ENCODE data around the gene POFUT2. TPM values are rescaled to one million over a fixed set of nuclear protein-coding genes. Genes with fewer than 3 reads are reported as not detected.

The POFUT2 gene
- polyA plus RNA-seq, 1 experiment, result 38.5 TPM

DNA sequence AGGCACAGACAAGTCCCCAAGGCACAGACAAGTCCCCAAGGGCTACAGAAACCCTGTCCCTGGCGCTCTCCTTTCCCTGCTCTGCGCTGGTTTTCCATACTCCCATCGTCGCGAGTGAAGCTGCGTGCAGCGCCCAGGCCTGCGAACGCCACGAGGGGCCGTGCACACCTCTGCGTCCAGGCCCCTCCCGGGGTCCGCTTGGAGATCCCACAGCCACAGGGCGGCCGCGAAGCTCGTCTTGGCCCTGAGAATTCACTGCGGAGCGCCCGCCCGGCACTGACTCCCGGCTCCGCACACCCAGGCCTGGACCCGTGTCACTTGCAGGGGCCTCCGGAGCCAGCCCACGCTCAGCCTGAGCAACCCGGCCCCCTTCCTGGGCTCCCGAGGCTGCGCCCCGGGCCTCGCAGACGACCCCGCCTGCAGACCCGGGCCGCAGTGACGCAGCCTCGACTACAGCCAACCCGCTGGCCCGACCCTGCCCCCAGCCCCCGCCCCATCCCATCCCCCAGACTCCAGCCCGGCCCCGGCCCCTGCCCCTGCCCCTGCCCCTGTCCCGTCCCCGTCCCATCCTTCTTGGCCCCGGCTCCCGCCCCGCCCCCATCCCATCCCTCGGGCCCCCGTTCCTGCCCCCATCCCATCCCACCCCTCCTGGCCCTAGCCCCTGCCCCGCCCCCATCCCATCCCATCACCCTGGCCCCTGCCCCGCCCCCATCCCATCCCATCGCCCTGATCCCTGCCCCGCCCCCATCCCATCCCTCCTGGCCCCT, 841 bp downstream of the POFUT2 start:
- H3K36me3 ChIP-seq (ENCODE audit: control insufficient read depth, insufficient read depth, low read length), result peaks cover 32% of the 10 kb centered on the region
- peak overlapping the region; percentile 95 for H3K4me3 ChIP-seq (ENCODE audit: low read depth, low read length)
- H3K27me3 ChIP-seq (ENCODE audit: control insufficient read depth, insufficient read depth, low read length), result no peaks in the 10 kb centered on the region
- ChIA-PET POLR2A (no interaction called here), CTCF (interaction anchor here (8.0 kb wide), 1 partner anchor 147 kb away, joined by 138 read pairs; no protein-coding TSS in a partner anchor)
- TF ChIP-seq, protein P1, sequence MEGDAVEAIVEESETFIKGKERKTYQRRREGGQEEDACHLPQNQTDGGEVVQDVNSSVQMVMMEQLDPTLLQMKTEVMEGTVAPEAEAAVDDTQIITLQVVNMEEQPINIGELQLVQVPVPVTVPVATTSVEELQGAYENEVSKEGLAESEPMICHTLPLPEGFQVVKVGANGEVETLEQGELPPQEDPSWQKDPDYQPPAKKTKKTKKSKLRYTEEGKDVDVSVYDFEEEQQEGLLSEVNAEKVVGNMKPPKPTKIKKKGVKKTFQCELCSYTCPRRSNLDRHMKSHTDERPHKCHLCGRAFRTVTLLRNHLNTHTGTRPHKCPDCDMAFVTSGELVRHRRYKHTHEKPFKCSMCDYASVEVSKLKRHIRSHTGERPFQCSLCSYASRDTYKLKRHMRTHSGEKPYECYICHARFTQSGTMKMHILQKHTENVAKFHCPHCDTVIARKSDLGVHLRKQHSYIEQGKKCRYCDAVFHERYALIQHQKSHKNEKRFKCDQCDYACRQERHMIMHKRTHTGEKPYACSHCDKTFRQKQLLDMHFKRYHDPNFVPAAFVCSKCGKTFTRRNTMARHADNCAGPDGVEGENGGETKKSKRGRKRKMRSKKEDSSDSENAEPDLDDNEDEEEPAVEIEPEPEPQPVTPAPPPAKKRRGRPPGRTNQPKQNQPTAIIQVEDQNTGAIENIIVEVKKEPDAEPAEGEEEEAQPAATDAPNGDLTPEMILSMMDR (IDR thresholded peaks at IDR 0.05; ENCODE audit: insufficient read depth, low read depth, low read length), result no peak
- DNase-seq (ENCODE audit: low read depth), result no peak

DNA sequence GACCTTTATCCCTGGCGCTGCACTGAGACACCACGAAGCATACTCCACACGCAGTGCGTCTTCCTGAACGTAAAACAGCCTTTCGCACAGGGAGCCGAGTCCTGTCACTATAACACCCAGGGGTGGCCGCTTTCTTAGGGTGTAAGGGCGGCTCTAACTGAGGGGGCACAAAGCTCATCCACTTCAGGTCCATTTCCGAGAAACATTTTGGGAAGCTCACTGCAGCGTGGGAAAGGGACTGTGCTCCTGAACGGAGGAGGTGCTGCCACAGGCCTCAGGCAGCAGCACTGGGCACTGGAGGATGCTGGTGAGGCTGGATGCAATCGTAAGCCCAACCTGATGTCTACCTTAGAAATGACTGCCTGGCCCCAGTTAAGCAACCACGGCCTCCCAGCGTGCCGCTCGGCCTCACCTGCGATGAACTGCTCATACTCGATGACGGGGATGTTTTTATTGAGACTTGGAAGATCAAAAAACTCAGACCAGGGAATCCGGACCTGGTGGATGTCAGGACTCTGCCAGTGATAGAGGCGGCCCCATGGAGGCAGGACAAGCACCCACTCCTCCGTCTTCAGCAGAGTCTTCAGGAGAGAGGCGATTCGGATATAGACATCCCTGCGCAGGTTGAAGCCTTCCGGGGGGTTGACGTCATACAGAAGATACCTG, 2.3 kb downstream of the POFUT2 start:
- ChIA-PET CTCF (interaction anchor here (1.9 kb wide), 1 partner anchor 145 kb away, joined by 6 read pairs; no protein-coding TSS in a partner anchor), POLR2A (no interaction called here)
- H3K36me3 ChIP-seq (ENCODE audit: control insufficient read depth, insufficient read depth, low read length), result peaks cover 46% of the 10 kb centered on the region
- TF ChIP-seq, protein P1 (IDR thresholded peaks at IDR 0.05; ENCODE audit: insufficient read depth, low read depth, low read length), result no peak
- no peaks in the 10 kb centered on the region for H3K27me3 ChIP-seq (ENCODE audit: control insufficient read depth, insufficient read depth, low read length)
- no peak overlapping the region for H3K4me3 ChIP-seq (ENCODE audit: low read depth, low read length)
- no peak for DNase-seq (ENCODE audit: low read depth)

GRCh38 chr21:45284456-45284741, 3.3 kb downstream of the POFUT2 start:
- CTCF ChIA-PET, result interaction anchor here (1.9 to 4.1 kb wide), 2 partner anchors 144 to 147 kb away, joined by 6 to 14 read pairs; no protein-coding TSS in a partner anchor
- POLR2A ChIA-PET, result no interaction called here
- H3K27me3 ChIP-seq (ENCODE audit: control insufficient read depth, insufficient read depth, low read length), result no peaks in the 10 kb centered on the region
- no peak for DNase-seq (ENCODE audit: low read depth)
- TF ChIP-seq, protein P1 (IDR thresholded peaks at IDR 0.05; ENCODE audit: insufficient read depth, low read depth, low read length), result no peak
- H3K36me3 ChIP-seq (ENCODE audit: control insufficient read depth, insufficient read depth, low read length), result peaks cover 54% of the 10 kb centered on the region
- no peak overlapping the region for H3K4me3 ChIP-seq (ENCODE audit: low read depth, low read length)

DNA sequence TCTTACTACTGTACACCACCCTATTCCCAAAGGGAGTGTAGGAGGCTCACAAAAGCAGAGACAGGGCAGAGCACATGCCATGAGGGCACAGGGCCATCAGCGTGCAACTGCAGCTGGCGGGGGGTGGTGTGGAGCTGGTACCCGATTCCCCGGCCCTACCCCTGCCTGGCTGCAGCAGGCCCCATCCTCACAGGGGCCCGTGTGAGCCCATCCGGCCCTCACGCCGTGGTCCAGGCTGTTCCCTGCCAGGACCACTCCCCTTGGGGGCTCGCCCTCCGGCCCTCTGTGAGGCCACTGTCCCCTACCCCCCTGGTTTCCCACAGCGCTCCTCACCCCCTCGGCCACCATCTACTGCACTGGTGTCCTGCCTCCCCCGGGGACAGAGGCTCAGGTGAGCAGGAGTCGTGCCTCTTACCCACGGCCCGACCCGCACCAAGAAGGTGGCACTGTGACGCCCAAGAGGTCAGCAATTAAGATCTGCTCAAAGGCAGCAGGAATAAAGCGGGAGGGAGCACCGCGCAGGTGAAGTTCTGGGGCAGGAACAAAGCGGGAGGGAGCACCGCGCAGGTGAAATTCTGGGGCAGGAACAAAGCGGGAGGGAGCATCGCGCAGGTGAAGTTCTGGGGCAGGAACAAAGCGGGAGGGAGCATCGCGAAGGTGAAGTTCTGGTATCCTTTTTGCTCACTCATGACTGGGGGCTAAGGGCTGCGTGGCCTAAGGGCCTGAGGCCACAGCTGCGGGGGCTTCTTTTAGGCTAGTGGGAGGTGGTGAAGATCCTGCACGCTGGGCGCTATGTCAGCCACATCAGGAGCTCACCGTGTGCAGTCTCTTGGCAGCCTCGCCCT, 3.9 kb downstream of the POFUT2 start:
- no peaks in the 10 kb centered on the region for H3K27me3 ChIP-seq (ENCODE audit: control insufficient read depth, insufficient read depth, low read length)
- no peak overlapping the region for H3K4me3 ChIP-seq (ENCODE audit: low read depth, low read length)
- DNase-seq (ENCODE audit: low read depth), result no peak
- CTCF ChIA-PET, result interaction anchor here (1.9 to 4.1 kb wide), 2 partner anchors 143 to 146 kb away, joined by 6 to 14 read pairs; no protein-coding TSS in a partner anchor
- POLR2A ChIA-PET, result no interaction called here
- TF ChIP-seq, protein P1 (IDR thresholded peaks at IDR 0.05; ENCODE audit: insufficient read depth, low read depth, low read length), result no peak
- peaks cover 54% of the 10 kb centered on the region for H3K36me3 ChIP-seq (ENCODE audit: control insufficient read depth, insufficient read depth, low read length)
